ENCODE measurements around the gene MRPL12.
"Not testable (repeated sequence)": the region's sequence is repeated elsewhere in the genome, so short reads cannot be mapped to it uniquely, and the experiment has no call there.

The MRPL12 gene

DNA sequence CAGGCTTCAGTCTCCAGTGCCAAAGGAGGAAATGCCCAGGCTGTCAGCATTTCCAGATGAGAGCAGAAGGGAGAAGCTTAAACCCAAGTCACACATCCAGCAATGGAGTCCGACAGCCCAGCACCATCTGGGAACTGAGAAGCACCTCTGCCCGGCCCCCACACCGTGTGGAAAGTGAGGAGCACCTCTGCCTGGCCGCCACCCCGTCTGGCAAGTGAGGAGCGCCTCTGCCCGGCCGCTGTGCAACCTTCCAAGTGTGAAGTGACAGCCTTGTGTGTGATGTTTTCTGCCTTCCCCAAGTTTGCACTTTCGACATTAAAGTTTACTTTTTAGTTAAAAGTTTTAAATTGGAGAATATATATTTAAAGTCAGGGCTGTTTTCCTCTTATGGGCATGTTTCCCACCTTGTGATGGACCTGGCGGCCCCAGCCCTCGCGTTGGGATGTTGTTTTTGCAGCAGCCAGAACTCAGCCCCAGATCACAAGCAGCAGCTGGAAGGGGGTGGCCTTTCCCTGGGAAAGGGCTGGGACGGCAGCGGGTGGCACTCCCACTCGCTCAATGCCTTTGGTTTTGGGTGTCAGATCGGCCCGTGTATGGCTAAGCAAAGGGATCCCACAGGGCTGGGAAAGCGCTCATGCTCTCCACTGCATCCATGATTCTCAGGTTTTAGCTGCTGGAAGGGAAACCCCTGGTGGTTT is 29.5 kb upstream of the MRPL12 start:
- Mint-ChIP-seq H3K9me3 (no peaks in the 10 kb centered on the region), H3K36me3 (peaks cover 1% of the 10 kb centered on the region), H3K27ac (no peak overlapping the region)

DNA sequence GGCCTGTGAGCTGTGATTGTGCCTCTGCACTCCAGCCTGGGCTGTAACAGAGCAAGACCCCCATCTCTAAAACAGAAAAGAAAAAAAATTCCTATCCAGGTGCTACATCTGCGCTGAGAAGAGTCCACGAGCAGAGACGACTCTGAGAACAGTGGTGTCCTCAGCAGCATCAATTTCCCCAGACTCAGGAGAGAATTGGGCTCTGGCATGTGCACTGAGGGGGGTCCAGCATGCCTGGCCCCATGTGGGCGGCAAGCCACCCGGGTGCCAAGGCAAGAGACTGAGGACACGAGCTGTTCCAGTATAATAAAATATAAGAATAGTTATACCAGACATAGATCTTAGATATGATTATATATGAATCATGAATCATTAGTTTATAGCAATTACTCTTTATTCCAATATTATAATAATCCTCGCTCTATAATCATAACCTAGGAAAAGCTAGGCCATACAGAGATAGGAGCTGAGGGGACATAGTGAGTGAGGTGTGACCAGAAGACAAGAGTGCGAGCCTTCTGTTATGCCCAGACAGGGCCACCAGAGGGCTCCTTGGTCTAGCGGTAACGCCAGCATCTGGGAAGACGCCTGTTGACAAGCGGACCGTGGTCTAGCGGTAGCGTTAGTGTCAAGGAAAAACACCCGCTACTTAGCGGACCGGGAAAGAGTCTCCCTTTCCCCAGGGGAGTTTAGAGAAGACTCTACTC is 27.5 kb upstream of the MRPL12 start:
- H3K27ac Mint-ChIP-seq, H3K9me3 Mint-ChIP-seq, H3K4me1 Mint-ChIP-seq, H3K27me3 Mint-ChIP-seq, H3K4me3 Mint-ChIP-seq, H3K36me3 Mint-ChIP-seq: not testable (repeated sequence)

More for the DNA sequence above, 29.5 kb upstream of the MRPL12 start:
- Mint-ChIP-seq H3K4me1 (peaks cover 10% of the 10 kb centered on the region), H3K27me3 (no peaks in the 10 kb centered on the region), H3K4me3 (no peak overlapping the region)

- Mint-ChIP-seq H3K27ac (no peak overlapping the region), H3K4me3 (no peak overlapping the region), H3K4me1 (peaks cover 6% of the 10 kb centered on the region), H3K36me3 (no peaks in the 10 kb centered on the region), H3K9me3 (no peaks in the 10 kb centered on the region), H3K27me3 (no peaks in the 10 kb centered on the region)
These were observed 26.3 kb upstream of the MRPL12 start for GRCh38 chr17:81676906-81677305.

- Mint-ChIP-seq H3K27ac (no peak overlapping the region), H3K9me3 (no peaks in the 10 kb centered on the region), H3K36me3 (no peaks in the 10 kb centered on the region), H3K4me3 (peak overlapping the region; percentile 9), H3K27me3 (no peaks in the 10 kb centered on the region), H3K4me1 (peaks cover 27% of the 10 kb centered on the region)
These were observed 23.0 kb upstream of the MRPL12 start for GRCh38 chr17:81680150-81680549.

DNA sequence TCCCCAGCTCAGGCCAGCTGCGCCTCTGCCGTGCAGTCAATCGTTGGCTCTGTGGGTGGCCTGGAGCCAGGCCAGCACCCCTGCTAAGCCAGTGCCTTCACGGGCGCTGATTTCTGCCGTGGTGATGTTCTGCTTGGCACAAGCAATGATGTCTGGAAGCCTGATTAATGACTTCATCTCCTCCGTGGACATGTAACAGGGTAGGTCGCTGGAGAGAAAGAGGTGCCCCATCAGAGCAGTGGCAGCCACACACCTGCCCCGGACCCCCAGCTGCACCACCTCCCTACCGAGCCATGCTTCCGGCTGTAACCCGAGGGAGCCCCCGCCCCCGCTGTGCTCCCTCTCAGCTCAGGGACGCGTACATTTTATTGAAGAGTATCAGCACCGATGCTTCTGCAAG is 21.5 kb upstream of the MRPL12 start:
- no peaks in the 10 kb centered on the region for H3K9me3 Mint-ChIP-seq

GRCh38 chr17:81682565-81683207 is 20.5 kb upstream of the MRPL12 start:
- H3K4me3 Mint-ChIP-seq, result peak overlapping the region; percentile 94
- no peaks in the 10 kb centered on the region for H3K9me3 Mint-ChIP-seq
- H3K27ac Mint-ChIP-seq, result peak overlapping the region; percentile 30
- peaks cover 7% of the 10 kb centered on the region for H3K36me3 Mint-ChIP-seq
- H3K27me3 Mint-ChIP-seq, result no peaks in the 10 kb centered on the region
- peaks cover 39% of the 10 kb centered on the region for H3K4me1 Mint-ChIP-seq

More for the DNA sequence above, 21.5 kb upstream of the MRPL12 start:
- H3K4me3 Mint-ChIP-seq, result peak overlapping the region; percentile 11
- no peaks in the 10 kb centered on the region for H3K27me3 Mint-ChIP-seq
- H3K27ac Mint-ChIP-seq, result no peak overlapping the region
- H3K4me1 Mint-ChIP-seq, result peaks cover 32% of the 10 kb centered on the region
- peaks cover 3% of the 10 kb centered on the region for H3K36me3 Mint-ChIP-seq

DNA sequence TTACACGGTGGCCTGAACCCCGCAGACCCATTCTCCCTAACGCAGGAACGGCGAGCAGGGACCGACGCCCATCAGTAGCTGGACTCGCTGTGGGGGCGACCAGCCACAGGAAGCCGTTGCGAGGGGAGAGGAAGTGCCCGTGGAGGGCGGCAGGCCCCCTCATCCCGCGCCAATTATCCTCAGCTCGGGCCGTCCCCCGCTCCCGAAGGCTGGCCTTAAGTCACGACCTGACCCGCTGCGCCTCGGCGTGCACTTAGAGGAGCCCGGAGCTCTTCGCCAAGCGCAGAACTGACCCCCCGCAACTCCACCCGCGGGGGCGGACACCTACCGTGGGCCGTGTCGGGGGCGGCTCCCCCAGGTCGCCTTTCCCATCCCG is 20.0 kb upstream of the MRPL12 start:
- no peaks in the 10 kb centered on the region for H3K9me3 Mint-ChIP-seq
- peaks cover 7% of the 10 kb centered on the region for H3K36me3 Mint-ChIP-seq
- H3K4me3 Mint-ChIP-seq, result peak overlapping the region; percentile 94
- peaks cover 39% of the 10 kb centered on the region for H3K4me1 Mint-ChIP-seq
- no peaks in the 10 kb centered on the region for H3K27me3 Mint-ChIP-seq
- H3K27ac Mint-ChIP-seq, result peak overlapping the region; percentile 30

DNA sequence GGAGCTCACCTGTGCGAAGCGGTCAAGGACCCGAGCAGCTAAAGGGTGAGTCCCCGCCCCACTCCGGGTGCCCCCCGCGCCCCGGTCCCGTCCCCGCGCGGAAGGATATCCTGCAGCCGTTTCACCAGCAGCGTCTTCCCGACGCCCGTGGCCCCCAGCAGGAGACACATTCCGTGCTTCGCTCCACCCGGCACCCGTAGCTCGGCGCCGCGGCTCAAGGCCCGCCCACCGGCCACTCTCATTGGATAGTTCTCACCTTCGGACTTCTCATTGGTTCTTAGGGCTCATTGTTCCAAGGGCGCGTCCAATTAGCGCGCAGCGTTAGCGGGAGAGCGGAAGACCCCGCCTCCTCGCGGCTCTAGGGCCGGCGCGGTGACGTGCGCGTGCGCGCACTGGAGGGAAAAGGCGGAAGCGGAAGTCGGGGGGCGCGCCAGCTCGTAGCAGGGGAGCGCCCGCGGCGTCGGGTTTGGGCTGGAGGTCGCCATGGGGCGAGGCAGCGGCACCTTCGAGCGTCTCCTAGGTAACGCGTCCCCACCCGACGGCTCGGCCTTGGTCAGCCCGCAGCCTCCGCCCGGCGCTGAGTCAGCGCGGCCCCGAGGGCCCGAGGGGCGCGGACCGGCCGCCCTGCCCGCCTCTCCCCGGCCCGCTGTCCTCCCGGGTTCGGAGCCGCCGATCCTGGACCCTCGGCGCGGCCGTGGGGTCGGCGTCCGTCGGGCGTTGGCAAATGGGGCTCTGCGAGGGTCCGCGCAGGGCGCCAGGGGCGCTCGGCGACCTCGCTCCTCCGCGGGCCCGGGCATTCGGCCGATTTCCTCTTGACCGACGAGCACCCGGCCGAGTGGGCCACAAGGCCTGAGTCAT is 19.4 kb upstream of the MRPL12 start, which contains the start of the genes ARL16 and HGS:
Gene ARL16, minus strand, starts transcription at position 214 of the 858 bp plus-strand sequence. Its CDS starts 44 bp downstream, at position 170.
Gene HGS, plus strand, starts transcription at position 428 of the 858 bp plus-strand sequence. Its CDS starts 56 bp downstream, at position 484.
- Mint-ChIP-seq H3K4me3 (peak within 1 kb of the TSS; percentile 94), H3K4me1 (peaks cover 39% of the 10 kb centered on the region), H3K36me3 (peaks cover 7% of the 10 kb centered on the region), H3K9me3 (no peaks in the 10 kb centered on the region), H3K27ac (peak within 1 kb of the TSS; percentile 98), H3K27me3 (no peaks in the 10 kb centered on the region)

DNA sequence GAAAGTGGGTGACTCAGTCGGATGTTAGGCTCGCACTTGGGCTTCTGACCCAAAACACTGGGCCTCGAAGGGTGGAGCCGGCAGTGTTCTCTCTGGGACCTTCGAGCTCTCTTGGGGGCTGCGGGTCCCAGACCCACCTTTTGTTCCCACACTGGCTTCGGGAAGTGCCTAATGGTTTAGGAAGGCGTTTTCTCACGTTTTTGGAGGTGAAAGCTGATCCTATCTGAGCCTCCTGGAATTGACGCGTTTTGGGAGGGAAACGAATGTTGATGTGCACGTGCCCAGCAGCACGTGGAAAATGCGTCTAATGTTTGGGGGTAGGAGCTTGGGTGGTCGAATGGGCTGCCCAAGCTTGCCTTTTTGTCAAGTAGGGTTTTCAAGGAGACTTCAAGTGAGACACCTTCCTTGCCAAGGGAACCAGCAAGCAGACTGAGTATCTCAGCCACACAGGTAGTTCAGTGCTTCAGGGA is 18.7 kb upstream of the MRPL12 start:
- Mint-ChIP-seq H3K4me3 (peak overlapping the region; percentile 92), H3K27ac (peak overlapping the region; percentile 76), H3K36me3 (peaks cover 7% of the 10 kb centered on the region), H3K4me1 (peaks cover 42% of the 10 kb centered on the region), H3K9me3 (no peaks in the 10 kb centered on the region), H3K27me3 (no peaks in the 10 kb centered on the region)

DNA sequence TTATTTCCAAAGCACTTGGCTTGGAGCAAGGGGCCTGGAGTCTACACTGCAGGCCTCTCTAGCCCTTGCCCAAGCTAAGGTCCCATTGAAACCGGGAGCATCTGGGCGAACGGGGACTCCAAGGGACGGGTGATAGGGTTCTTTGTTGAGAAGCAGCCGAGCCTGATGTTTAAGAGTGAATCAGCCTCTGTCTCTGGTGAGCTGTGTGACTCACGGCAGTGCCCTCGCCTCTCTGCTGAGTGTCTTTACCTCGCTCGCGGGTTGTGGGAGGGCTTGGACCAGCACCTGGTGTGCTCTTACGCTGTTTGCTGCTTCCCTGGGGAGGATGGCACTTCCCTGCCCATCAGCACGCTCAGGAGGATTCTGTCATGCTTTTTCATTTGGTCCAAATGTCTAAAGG is 18.1 kb upstream of the MRPL12 start:
- H3K4me3 Mint-ChIP-seq, result peak overlapping the region; percentile 92
- H3K9me3 Mint-ChIP-seq, result no peaks in the 10 kb centered on the region
- peaks cover 43% of the 10 kb centered on the region for H3K4me1 Mint-ChIP-seq
- peak overlapping the region; percentile 76 for H3K27ac Mint-ChIP-seq
- peaks cover 7% of the 10 kb centered on the region for H3K36me3 Mint-ChIP-seq
- no peaks in the 10 kb centered on the region for H3K27me3 Mint-ChIP-seq

GRCh38 chr17:81686614-81687013 is 16.6 kb upstream of the MRPL12 start:
- H3K4me1 Mint-ChIP-seq, result peaks cover 43% of the 10 kb centered on the region

DNA sequence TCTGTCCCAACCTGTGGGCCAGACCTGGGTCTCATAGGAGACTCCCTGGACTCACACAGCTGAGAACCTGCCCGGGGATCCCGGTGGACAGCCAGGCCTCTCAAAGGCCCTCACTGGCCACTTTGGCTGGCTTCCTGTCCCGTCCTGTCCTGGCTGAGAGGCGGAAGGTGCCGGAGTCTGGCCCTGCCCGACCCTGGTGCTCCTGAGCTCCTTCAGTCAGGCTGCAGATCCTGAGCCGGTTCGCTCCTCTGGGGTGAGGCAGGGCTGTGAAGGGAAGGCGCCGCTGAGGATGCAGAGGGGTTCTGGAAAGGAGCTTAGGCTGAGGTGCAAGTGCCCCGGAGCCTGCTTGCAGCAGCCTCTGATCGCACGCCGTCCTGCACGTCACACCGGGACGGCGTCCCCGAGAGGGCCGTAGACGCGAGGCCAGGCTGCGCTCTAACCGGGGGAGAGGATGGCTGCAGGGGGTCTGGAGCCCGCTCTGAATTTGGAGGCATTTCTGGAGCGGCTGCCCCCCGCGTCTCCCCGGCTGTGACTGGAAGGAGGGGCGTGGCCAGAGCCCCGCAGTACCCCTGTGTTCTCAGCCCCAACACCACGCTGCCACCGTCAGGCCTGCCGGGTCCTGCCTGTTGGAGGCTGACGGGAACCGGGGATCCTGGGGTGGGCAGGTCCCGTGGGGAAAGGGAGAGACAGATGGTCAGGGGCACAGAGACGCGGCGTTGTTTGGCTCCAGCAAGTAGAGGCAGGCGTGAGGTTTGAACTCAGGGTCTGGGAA is 15.2 kb upstream of the MRPL12 start:
- peaks cover 7% of the 10 kb centered on the region for H3K36me3 Mint-ChIP-seq
- no peak overlapping the region for H3K4me3 Mint-ChIP-seq
- H3K9me3 Mint-ChIP-seq, result no peaks in the 10 kb centered on the region
- no peaks in the 10 kb centered on the region for H3K27me3 Mint-ChIP-seq
- peaks cover 36% of the 10 kb centered on the region for H3K4me1 Mint-ChIP-seq
- no peak overlapping the region for H3K27ac Mint-ChIP-seq

More at GRCh38 chr17:81686614-81687013, 16.6 kb upstream of the MRPL12 start:
- no peak overlapping the region for H3K4me3 Mint-ChIP-seq
- no peaks in the 10 kb centered on the region for H3K27me3 Mint-ChIP-seq
- peaks cover 7% of the 10 kb centered on the region for H3K36me3 Mint-ChIP-seq
- no peak overlapping the region for H3K27ac Mint-ChIP-seq
- no peaks in the 10 kb centered on the region for H3K9me3 Mint-ChIP-seq

- Mint-ChIP-seq H3K4me1 (peaks cover 33% of the 10 kb centered on the region), H3K27ac (no peak overlapping the region), H3K36me3 (peaks cover 7% of the 10 kb centered on the region), H3K4me3 (no peak overlapping the region), H3K27me3 (no peaks in the 10 kb centered on the region), H3K9me3 (no peaks in the 10 kb centered on the region)
These were observed 14.6 kb upstream of the MRPL12 start for GRCh38 chr17:81688616-81689015.

DNA sequence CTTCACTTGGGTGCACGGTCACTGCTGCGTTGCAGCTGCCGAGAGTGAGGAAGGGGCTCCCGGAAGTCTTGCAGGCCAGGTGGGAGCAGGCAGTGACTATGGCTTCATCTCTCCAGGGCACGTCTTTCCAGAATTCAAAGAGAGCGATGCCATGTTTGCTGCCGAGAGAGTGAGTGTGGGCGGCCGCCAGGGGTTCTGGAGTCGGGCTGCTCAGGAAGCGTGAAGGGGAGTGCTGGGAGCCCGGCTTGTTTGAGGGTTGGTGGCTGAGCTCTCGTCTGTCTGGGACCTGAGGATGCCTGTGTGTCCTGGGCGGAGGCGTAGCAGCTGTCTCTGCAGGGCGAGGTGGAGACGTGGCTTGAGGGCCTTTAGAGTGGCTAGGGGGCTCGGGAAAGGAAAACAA is 13.1 kb upstream of the MRPL12 start:
- no peak overlapping the region for H3K27ac Mint-ChIP-seq
- peaks cover 23% of the 10 kb centered on the region for H3K4me1 Mint-ChIP-seq
- H3K27me3 Mint-ChIP-seq, result no peaks in the 10 kb centered on the region
- no peaks in the 10 kb centered on the region for H3K9me3 Mint-ChIP-seq
- no peak overlapping the region for H3K4me3 Mint-ChIP-seq
- peaks cover 7% of the 10 kb centered on the region for H3K36me3 Mint-ChIP-seq

All from activated naive CD4-positive, alpha-beta T cell treated with anti-CD3 and anti-CD28 coated beads, Interleukin-2, amount 50 U/mL, for 24 hours (primary cell).